ENCODE data around the gene ZNF506.
"Not testable (repeated sequence)": the region's sequence is repeated elsewhere in the genome, so short reads cannot be mapped to it uniquely, and the experiment has no call there.

Gene ZNF506

GRCh38 chr19:19847781-19848180 lies 26.2 kb upstream of the ZNF506 start:
- no peak overlapping the region for H3K27ac ChIP-seq
- TF ChIP-seq CTCF (conservative IDR thresholded peaks at IDR 0.05): no peak

- no peak overlapping the region for H3K27ac ChIP-seq
- TF ChIP-seq CTCF (conservative IDR thresholded peaks at IDR 0.05): no peak
Measured at GRCh38 chr19:19835560-19836038, 14.0 kb upstream of the ZNF506 start.

- no peak overlapping the region for H3K27ac ChIP-seq
- no peak for TF ChIP-seq CTCF (conservative IDR thresholded peaks at IDR 0.05)
Measured at GRCh38 chr19:19826875-19827274, 5.3 kb upstream of the ZNF506 start.

DNA sequence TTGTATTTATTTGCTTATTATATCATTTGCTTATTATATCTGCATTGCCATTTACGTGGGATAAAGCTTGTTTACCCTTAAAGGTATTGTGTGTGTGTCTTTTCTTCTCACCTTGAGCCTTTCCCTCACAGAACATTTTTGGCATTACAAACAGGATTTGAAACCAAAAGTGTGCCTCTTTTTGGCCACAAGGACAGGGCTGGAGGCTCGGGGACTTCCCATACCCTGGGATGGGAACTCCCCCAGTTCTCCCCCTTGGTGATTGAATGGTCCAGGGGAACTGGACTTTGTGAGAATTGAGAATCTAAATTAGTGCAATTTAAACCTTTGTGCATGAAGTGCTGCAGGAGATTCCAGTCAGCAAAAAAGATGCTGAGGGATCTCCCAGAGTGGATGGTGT lies 2.4 kb upstream of the ZNF506 start:
- no peak for TF ChIP-seq CTCF (conservative IDR thresholded peaks at IDR 0.05)
- no peak overlapping the region for H3K27ac ChIP-seq

DNA sequence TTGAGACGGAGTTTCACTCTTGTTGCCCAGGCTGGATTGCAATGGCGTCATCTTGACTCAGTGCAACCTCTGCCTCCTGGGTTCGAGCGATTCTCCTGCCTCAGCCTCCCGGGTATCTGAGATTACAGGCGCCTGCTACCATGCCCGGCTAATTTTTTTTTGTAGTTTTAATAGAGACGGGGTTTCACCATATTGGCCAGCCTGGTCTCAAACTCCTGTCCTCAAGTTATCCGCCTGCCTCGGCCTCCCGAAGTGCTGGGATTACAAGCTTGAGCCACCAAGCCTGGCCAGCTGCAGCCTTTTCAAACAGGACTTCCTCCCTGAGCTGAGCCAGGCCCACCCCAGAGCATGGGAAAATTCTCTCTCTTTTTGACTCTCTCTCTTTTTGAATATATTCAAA lies 426 bp upstream of the ZNF506 start:
- peak overlapping the region; percentile 83 for H3K27ac ChIP-seq

DNA sequence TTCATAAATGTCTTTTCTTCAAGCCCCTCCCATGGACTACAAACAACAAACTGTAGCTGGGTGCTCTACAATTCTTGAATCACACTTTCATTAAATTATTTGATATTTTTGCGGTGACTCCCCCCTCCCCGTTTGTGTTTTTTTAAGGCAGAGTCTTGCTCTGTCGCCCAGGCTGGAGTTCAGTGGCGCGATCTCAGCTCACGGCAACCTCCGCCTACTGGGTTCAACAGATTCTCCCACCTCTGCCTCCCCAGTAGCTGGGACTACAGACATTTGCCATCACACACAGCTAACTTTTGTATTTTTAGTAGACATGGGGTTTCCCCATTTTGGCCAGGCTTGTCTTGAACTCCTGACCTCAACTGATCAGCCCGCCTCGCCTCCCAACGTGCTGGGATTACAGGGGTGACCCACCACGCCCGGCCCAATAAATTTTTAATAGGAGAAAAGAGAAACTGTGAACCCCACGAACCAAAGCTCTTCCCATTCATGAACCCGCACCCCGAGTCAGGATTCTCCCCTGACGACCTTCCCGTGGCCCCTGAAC lies 703 bp downstream of the ZNF506 start:
- H3K27ac ChIP-seq: peak overlapping the region; percentile 83
- no peak for TF ChIP-seq CTCF (conservative IDR thresholded peaks at IDR 0.05)

- no peak overlapping the region for H3K27ac ChIP-seq
- no peak for TF ChIP-seq CTCF (conservative IDR thresholded peaks at IDR 0.05)
Measured at GRCh38 chr19:19817357-19817756, 4.2 kb downstream of the ZNF506 start.

GRCh38 chr19:19816679-19817078 lies 4.9 kb downstream of the ZNF506 start:
- no peak for TF ChIP-seq CTCF (conservative IDR thresholded peaks at IDR 0.05)

DNA sequence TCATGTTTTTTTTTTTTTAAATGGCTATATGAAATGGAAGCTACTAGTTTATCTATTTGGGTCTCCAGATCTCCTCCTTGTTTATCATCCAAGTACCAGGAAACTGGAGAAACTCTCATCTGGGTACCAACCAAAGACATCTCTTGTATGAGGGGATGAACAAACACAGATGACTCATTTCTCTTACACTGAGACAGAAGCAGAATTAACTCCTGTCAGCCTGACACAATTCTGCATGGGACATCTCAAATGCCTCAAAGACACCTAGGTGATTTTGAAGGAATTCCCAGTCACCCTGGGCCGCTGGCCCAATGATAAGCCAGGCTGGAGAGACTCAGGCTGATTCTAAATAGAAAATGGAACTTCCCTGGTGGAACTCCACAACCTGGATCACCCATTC lies 9.6 kb downstream of the ZNF506 start:
- not testable (repeated sequence) for H3K27ac ChIP-seq

More at GRCh38 chr19:19816679-19817078, 4.9 kb downstream of the ZNF506 start:
- no peak overlapping the region for H3K27ac ChIP-seq
